ENCODE measurements around the gene TMCO5A.

- TF ChIP-seq POLR2A (IDR thresholded peaks at IDR 0.05) (no peak), CTCF (IDR thresholded peaks at IDR 0.05) (no peak), POLR2AphosphoS5 (IDR thresholded peaks at IDR 0.05) (no peak), EP300 (IDR thresholded peaks at IDR 0.05) (no peak)
Measured at GRCh38 chr15:37940876-37941275, 6.4 kb downstream of the TMCO5A start.
